ENCODE results near the gene ABCA13. TPM values are rescaled to one million over a fixed set of nuclear protein-coding genes. Genes with fewer than 3 reads are reported as not detected.

The ABCA13 gene
- total RNA-seq, 1 experiment from 2014 or later: 0.48 TPM

DNA sequence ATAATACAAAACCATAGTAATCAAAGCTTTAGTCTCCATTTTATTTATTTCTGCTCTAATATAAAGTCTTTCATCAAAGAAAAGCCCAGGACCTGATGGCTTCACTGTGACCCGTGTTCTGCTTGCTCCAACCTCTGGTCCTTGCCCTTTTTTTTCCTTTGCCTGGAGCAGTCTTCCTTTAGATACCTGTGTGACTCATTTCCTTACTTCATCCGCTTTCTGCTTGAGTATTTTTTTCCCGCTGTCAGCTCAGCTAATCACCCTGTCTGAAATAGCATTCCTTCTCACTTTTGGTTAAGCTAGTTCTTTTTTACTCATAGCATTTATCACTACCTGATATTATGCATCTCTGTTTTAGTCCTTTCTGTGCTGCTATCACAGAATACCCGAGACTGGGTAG lies 194.8 kb downstream of the ABCA13 start:
- peak; percentile 28 for DNase-seq (ENCODE audit: low read depth)

DNA sequence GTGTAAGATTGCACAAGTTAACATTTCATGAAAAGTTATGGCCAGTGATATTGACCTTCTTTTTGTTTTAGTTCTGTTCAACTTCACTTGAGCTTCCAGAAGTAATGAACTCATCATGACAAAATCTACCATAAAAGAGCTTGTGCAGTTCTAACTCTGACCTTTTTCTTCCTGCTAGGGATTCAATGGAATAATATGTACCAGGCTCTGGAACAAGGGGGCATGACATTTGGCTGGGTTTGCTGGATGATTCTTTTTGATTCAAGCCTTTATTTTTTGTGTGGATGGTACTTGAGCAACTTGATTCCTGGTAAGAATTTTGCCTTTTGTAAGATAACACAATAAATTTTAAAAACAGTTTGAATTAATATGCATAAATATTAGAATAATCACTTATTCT lies 205.0 kb downstream of the ABCA13 start:
- no peak for DNase-seq (ENCODE audit: low read depth)

DNA sequence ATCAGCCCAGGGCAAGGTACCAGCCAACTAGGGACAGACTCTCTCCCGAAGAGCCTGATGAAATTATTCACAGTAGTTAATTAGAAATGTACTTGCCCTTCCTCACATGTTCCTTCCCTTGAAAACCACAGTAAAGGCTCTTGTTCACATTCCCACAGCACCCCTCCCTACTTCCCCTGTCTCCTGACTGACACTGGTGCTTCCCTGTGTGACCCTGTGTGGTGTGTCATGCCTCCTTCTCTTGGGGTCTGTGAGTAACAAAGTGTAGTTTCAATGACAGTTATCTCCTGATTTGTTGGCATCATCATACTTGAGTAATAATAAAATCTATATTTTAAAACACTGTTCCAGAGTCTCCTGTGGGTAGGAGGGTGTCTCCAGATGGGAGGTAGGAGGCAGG lies 209.7 kb downstream of the ABCA13 start:
- DNase-seq (ENCODE audit: low read depth): no peak

DNA sequence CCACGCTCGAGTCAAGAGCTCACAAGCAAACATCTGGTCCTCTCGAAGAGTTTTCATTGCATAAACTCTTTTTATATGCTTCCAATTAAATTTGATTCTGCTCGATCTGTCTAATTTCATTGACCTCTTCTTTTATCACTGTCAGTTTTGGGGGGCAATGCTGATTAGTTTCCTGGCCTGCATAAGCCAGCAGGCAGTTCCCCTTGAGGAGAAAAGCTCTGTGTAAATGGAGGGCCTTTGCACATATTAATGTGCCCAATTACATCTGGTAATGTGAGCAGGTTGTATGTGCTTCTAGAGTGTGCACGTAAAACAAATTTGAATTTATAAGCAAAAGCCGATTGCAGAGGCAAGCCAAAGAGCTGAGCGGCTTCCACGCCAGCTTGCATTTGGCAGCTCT lies 210.3 kb downstream of the ABCA13 start:
- DNase-seq (ENCODE audit: low read depth): no peak

DNA sequence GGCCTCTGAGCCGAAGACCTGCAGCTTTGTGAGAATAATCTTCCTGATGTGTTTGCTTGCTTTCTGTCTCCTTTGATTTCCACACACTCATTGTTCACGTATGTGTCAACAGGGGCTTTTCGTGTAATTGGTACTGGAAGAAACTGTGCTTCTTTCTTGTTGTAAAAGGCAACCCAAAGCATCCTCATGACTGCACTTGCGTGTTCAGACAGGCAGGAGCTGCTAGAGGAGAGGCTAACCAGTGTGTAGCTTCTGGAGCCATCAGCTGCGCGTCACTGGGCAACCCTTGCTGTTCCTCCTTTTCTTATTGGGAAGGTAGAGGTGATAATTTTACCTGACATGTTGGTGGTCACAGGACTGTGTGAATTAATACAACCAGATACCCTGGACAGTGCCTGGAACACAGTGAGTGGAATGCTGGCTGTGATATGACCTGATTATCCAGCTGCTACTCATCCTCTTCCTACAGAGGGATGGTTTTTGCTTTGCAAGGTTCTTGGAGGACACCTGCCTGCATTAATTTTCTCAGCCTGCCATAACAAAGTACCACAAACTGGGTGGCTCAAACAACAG lies 213.0 kb downstream of the ABCA13 start:
- no peak for DNase-seq (ENCODE audit: low read depth)

DNA sequence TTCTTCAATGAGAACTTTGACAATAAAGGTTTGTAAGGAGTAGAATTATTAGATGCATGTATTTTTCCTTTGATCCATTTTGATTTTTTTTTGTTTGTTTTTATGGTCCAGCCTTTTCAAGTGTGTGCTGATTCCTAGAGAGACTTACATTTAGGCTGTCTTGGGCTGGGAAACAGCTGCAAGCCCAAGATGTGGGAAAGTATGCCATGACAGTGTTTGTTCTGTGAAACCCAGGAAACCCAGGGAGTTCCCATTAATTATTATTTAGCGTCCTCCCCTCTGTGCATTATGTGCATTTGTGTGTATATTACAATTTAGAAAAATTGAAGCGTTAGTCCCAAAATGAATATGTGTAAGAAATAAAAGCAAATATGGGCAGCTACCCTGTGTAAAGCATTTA lies 216.7 kb downstream of the ABCA13 start:
- DNase-seq (ENCODE audit: low read depth): no peak

DNA sequence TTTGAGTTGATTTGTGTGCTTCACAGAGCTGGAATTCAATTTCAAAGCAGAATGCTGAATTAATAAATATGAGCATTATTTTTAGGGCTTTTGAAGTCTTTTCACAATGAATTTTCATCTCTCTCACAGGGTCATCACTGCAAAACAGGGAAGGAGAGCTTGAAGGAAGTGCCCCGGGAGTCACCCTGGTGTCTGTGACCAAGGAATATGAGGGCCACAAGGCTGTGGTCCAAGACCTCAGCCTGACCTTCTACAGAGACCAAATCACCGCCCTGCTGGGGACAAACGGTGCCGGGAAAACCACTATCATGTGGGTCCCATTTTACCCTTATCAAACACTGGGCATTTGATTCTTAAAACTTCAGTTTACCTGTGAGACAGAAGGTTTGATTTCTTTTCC lies 217.7 kb downstream of the ABCA13 start:
- no peak for DNase-seq (ENCODE audit: low read depth)

DNA sequence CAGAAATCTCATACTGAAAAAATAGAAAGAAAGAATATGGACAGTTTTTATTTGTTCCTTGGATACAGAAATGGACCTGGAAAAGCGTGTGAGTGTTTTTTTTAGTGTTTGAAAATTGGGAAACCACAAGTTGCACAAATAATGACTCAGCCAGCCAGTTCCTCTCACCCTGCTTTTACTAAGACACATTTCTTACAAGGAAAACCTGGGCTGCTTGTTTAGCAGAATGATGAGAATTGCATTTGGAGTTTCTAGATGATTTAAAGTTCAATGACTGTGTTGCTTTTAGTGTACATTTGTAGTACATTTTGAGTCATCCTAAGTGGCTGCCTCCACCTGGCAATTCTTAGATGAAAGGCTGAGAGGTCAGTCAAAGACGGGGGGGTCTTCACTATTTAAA lies 218.7 kb downstream of the ABCA13 start:
- peak; percentile 66 for DNase-seq (ENCODE audit: low read depth)

DNA sequence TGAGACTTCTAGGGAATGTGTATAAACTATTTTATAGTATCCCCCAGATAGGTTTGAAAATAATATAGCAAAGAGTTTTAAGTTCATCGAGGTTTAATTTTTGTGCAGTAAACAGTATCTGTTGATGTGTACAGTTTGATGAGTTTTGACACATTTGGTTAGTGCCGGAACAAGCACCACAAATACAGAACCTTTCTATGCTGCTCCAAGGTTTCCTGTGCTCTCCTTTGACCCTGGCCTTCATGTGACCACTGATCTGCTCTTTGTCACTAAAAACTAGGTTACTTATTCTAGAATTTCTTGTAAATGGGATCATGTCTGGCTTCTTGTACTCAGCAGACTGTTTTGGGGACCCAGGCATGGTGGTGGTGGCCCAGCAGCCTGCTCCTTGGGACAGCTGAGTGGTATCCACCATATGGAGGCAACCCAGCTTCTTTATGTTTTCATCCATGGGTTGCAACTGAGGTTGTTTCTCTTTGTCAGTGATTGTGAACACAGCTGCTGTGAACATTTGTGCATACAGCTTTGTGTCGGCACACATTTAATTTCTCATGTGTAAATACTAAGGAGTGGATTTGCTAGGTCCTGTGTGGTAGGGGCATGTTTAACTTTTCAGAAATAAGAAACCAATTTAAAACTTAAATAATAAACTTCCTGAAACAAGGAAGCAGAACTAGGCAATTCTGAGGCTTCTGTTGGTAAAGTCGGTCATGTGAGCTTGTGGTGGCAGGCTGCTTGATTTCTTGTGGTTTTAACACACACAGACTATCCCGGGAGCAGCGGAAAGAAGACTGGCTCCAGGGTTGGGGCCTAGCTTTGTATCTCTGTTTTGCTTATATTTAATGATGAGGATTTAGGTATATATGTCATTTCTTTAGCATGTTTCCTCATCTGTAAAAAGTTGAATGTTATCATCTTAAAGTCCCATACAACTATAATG lies 219.4 kb downstream of the ABCA13 start:
- DNase-seq (ENCODE audit: low read depth): peak; percentile 50

DNA sequence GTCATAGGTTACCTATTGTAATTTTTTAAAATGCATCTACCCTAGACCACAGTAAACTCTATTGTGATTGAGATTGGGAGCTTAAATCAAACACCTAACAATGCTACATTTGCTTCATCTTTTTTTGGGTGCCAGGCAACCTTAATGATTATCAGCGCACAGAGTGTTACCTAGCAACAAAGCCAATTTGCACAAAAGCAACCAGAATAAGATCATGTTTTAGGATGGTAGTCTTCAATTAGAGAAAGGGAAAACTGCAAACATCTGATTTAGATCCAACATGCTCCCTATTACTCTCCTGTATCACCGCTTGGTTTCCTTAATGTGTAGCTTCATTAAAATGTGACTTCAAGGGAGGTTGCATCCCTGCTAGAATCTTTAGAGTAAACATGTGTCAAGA lies 226.9 kb downstream of the ABCA13 start:
- no peak for DNase-seq (ENCODE audit: low read depth)

DNA sequence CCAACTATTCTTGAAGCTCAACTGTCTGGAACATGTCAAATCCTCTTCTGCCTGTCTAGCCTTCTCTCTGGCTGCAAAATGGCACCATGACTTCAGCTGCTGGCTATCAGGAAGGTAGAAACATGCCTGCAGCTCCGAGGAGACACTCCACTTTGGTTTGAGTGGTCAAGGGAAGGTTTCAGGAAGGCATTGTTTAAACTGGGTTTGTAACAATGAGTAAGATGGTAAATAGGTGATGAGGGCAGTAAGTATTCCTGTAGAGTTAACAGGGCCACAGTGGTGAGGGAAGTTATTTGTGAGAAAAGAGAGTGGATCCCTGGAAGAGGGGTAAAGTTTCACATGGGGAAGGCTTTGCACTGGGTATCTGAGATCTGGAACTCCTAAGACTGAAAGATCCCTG lies 231.5 kb downstream of the ABCA13 start:
- no peak for DNase-seq (ENCODE audit: low read depth)

DNA sequence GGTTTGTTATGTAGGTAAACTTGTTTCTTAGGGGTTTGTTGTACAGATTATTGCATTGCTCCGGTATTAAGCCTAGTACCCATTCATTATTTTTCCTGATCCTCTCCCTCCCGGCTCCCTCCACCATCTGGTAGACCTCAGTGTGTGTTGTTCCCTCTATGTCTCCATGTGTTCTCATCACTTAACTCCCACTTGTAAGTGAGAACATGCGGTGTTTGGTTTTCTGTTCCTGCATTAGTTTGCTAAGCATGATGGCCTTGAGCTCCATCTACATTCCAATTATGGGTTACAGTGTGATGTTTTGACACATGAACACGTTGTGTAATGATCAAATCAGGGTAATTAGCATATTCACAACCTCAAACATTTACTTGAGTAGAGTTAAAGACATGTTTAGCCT lies 237.5 kb downstream of the ABCA13 start:
- DNase-seq (ENCODE audit: low read depth): no peak

DNA sequence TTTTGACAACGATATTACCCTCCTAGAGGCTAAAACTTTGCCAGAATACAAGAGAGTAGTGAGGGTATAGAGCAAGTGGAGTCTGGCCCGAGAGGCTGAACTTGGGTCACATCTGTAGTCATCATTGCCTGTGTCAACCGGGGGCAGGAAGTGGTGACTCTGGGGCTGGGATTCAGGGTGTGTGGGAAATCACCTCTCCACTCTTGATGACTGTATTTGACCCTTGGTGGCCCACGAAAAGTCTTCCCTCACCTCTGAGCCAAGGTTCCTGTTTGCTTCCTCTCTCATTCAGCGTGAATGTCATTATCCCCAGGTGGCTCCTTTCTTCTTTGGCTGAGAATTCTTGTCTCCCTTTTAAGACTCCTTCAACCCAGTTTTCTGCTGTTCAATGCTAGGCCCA lies 240.4 kb downstream of the ABCA13 start:
- no peak for DNase-seq (ENCODE audit: low read depth)

DNA sequence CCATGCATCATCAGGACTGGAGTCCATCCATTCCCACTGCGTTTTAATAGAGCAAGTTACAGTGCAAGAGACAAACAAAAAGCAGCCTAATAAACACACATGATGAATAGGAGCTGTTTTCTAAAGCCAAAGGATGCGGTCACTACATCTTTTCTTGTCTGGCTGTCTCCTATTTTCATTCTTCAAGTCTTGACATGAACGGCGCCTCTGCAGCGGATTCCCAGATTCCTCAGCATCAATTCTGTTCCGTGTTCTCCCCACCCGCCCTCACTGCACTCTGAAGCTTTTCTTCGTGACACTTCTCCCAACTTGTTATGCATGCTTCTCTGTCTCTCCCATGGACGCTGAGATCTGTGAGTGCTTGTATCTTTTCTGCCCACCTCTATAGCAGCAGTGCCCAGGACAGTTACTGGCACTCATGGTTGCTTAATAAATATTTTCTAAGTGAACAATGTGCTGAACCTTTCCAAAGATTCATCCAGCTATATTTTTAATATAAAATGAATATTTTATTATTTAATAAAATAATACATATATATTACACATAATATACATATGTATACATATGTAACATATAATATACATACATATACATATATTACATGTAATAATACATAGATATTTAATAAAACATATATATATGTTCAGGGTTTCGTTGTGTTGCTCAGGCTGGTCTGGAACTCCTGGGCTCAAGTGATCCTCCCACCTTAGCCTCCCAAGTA lies 242.9 kb downstream of the ABCA13 start:
- DNase-seq (ENCODE audit: low read depth): no peak

DNA sequence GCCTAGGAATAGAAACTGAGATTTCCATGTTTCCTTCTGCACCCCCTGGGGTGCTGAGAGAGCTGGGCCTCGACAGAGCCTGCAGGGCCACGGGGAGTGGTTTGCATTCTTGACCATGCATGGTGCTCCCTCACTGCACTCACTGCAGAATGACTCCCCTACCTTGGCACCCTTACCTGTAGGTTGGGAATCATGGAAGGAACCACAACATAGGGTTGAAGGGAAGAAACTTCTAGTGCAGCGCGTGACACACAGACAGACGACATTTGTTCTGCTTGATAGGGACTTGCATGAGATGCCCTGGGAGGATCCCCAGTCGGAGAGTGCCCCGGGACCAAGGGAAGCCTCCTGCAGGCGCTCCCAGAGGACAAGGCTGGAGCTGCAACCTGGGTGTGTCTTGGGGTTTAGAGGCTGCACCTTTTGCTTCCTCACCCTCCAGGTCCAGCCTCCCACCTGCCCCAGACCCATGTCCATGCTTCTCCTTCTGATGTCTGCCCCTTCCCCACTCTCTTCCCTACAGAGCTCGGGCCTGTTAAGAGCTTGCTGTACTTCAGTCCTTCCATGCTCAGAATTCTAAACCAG lies 245.2 kb downstream of the ABCA13 start:
- no peak for DNase-seq (ENCODE audit: low read depth)

DNA sequence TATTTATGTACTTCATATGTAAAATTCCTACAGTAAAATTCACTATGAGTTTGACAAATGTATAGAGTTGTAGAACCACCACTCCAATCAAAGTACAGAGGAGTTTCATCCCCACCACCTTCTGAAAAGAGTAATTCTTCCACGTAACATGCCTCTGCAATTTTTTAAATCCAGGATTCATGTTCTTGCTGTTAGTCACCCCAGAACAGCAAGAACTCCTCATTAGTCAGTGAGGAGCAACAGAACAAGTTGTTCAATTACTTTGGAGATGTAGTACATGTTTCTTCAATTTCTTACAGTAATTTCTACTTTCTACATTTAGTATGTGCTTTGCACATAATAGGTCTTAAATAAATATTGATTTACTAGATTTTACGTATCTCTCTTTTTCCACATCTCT lies 248.1 kb downstream of the ABCA13 start:
- no peak for DNase-seq (ENCODE audit: low read depth)

DNA sequence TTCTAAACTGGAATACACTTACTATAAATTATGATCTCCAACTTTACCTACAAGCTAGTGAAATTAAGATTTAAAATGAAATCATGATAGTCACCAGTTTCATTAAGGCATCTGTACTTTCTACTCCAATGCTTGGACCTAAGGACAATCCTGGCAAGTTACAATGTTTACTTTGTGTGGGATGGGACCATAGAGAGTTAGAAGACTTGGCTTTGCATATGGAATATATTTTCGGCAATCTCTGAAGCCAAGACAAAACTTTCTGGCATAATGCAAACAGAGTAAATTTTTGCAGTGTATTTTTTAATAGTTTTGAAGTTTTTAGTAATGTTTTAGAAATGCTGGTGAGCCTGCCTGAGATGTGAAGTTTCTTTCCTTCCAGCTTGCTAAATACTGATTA lies 248.9 kb downstream of the ABCA13 start:
- DNase-seq (ENCODE audit: low read depth): no peak

DNA sequence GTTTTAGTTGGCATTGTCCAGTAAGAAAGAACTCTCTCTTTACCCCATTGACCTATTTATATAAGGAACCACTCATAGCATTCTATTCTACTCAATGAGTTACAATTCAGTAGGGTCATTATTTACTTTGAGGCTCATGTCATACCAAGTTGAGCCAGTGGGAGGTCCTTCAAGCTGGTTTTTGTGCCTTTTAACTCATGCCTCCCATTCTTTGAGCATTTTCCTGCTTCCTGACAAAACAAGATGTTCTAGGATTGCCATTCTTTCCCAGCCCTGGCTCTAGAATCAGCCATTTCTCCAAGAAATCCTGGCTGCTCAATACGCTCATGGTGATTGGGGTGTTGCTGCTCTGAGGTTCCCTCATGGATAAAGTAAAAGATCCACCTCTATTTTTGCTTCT lies 250.1 kb downstream of the ABCA13 start:
- no peak for DNase-seq (ENCODE audit: low read depth)

DNA sequence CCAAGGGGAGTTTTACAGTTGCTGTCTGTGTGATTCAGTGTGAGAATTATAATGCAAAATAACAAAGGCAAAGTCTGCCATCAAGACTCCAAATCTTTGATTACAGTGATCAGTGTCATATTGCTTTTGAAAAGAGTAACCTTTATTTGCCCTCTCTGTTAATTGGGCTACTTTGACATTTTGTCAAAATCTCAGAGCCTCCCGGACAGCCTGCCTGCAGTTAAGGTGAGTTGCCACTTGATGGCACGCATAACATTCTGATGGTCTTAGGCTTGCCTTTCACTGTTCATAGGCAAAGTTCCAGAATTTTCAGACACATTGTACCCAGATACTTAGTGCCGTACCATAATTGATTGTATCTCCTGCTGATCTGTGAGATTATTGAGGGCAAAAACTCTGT lies 253.5 kb downstream of the ABCA13 start:
- peak; percentile 33 for DNase-seq (ENCODE audit: low read depth)

DNA sequence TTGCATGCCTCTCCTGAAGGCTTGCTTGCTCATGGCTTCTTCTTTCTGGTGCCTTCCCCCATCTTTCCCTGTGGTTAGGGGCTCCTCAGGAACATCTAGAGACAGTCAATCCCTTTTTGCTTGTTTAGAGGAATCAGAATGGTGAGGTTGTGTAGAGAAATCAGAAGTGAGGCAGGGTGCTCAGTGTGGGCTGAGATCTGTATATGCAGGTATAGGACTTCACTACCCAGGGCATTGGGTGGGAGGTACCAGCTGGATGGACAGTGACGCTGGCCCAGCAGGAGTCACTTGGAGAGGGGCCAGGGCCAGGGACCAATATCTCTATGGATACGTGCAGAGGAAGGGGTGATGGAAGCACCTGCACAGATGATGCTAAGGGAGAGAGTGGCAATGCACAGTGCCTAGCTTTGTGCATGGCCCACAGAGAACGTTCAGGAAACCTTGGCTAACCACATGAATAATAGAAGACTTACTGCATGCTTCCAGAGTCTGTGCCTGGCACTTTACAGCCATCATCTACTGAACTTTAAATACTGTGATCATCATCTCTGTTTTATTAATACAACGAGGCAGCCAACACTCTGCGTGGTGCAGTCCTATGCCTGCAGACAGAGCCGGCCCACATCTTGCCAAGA lies 255.2 kb downstream of the ABCA13 start:
- DNase-seq (ENCODE audit: low read depth): no peak

DNA sequence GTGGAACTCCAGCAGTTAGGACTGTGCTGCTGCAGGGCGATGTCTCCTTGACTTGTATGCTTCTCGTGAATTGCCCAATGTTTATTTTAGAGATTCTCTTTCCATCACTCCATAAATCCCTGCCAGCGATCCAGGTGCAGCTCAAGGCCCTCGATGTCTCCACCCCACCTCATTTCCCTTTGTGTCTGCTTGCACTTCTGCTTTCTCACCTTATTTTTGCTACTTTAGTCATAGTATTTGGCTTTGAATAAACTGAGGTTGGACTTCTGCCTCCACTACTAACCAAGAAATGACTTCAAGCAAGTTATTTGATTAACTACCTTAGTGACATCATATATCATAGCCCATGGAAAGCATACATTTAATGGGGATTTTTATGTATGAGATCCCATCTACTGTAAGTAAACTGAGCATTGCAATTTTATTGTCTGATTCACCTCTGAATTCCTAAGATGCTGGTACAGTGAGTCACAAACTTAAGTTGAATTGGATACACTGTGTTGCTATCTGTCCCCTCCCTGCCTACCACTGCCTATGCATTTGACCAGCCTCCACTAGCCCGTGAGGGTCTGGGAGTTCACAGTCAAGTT lies 255.8 kb downstream of the ABCA13 start:
- DNase-seq (ENCODE audit: low read depth): peak; percentile 66

DNA sequence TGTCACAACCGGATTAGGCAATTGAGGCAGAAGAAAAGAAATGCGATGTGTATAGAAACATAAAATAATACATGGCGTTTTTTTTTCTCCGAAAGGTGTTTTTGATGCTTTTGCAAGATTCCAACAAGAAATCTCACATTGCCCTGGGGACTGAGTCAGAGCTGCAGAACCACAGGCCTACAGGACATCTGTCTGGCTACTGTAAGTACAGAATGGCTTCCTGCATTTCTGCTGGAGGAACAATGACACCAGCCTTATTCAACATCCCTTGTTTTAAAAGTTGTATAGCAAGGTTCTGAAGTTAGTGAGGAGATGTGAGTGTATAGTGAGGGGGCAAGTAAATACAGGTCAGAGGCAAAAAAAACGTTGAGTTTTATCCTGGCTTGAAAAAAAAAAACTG lies 256.4 kb downstream of the ABCA13 start:
- peak; percentile 42 for DNase-seq (ENCODE audit: low read depth)

Measured in RPMI7951 (cell line).